Stomach (tissue), 4 donors: Measurements from ENCODE around the gene ZNF143.

ENCODE experiments used
- CTCF ChIP-seq, 7 experiments: fragments of 450-650 bp in 4 of 7; fragments of 200-600 bp in 3 of 7; sonication (generic) in 3 of 7; IDR thresholded peaks; one replicate each; pipeline ENCODE4 v1.5.1; 2016 to 2019; ENCODE audit warnings: antibody characterized with exemption in 7 of 7, control low read depth in 2 of 7, mild to moderate bottlenecking in 1 of 7
- POLR2AphosphoS5 ChIP-seq, 3 donors: sonication (generic); formaldehyde crosslinking; IDR thresholded peaks; one replicate each; pipeline ENCODE4 v1.6.1; 2016; ENCODE audit warnings: antibody characterized with exemption in 3 of 3

GRCh38 chr11:9470765-9471164, 10.0 kb downstream of the ZNF143 start:
- no peak for TF ChIP-seq CTCF (IDR thresholded peaks at IDR 0.05)
- TF ChIP-seq POLR2AphosphoS5 (IDR thresholded peaks at IDR 0.05) = no peak
